Measurements from ENCODE around the gene PAX3.

GRCh38 chr2:222332116-222332515 lies 33.3 kb upstream of the PAX3 start:
- no peak for TF ChIP-seq POLR2A (conservative IDR thresholded peaks at IDR 0.05)
- no peak for TF ChIP-seq MAX (CRISPR knock-in tag; IDR thresholded peaks at IDR 0.05)
- no peak for TF ChIP-seq UBTF (IDR thresholded peaks at IDR 0.05; ENCODE audit: borderline replicate concordance in 1 of 2, low read depth in 2 of 2, low read length in 2 of 2)
